ENCODE measurements around the gene LRP1B.

The LRP1B gene

DNA sequence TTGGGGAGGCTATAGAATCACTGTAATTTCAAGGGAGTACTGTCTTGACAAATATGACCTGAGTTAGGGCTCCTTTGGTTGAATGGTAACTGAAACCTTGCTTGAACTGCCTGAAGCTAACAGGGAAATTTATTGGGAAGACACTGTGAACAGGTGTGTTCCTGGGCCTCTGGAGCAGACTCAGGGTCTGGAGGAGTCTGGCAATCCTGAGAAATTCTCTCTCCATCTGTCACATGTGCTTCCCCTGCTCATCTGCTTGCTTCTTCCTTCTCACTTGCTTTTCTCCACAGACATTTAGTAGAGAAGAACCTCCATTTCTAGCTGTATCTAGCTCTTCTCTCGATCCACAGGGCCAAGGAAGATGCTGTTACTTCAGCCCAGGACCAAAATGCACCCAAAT is 476.5 kb downstream of the LRP1B start:
- ATAC-seq: no peak
- TF ChIP-seq, protein P1, sequence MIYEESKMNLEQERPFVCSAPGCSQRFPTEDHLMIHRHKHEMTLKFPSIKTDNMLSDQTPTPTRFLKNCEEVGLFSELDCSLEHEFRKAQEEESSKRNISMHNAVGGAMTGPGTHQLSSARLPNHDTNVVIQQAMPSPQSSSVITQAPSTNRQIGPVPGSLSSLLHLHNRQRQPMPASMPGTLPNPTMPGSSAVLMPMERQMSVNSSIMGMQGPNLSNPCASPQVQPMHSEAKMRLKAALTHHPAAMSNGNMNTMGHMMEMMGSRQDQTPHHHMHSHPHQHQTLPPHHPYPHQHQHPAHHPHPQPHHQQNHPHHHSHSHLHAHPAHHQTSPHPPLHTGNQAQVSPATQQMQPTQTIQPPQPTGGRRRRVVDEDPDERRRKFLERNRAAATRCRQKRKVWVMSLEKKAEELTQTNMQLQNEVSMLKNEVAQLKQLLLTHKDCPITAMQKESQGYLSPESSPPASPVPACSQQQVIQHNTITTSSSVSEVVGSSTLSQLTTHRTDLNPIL (CRISPR knock-in tag; IDR thresholded peaks at IDR 0.05; ENCODE audit: low read depth): no peak
- no peak for TF ChIP-seq ESRRG (CRISPR knock-in tag; IDR thresholded peaks at IDR 0.05)
- TF ChIP-seq TCF4 (CRISPR knock-in tag; IDR thresholded peaks at IDR 0.05; ENCODE audit: borderline replicate concordance): no peak
- TF ChIP-seq OSR1 (CRISPR knock-in tag; IDR thresholded peaks at IDR 0.05): no peak
- TF ChIP-seq ZFP30 (CRISPR knock-in tag; IDR thresholded peaks at IDR 0.05): no peak
- TF ChIP-seq GLIS3 (CRISPR knock-in tag; IDR thresholded peaks at IDR 0.05): no peak
- no peak for TF ChIP-seq ZNF70 (CRISPR knock-in tag; IDR thresholded peaks at IDR 0.05)
- TF ChIP-seq, protein P2, sequence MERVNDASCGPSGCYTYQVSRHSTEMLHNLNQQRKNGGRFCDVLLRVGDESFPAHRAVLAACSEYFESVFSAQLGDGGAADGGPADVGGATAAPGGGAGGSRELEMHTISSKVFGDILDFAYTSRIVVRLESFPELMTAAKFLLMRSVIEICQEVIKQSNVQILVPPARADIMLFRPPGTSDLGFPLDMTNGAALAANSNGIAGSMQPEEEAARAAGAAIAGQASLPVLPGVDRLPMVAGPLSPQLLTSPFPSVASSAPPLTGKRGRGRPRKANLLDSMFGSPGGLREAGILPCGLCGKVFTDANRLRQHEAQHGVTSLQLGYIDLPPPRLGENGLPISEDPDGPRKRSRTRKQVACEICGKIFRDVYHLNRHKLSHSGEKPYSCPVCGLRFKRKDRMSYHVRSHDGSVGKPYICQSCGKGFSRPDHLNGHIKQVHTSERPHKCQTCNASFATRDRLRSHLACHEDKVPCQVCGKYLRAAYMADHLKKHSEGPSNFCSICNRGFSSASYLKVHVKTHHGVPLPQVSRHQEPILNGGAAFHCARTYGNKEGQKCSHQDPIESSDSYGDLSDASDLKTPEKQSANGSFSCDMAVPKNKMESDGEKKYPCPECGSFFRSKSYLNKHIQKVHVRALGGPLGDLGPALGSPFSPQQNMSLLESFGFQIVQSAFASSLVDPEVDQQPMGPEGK (CRISPR knock-in tag; IDR thresholded peaks at IDR 0.05; ENCODE audit: borderline replicate concordance): no peak
- no peak for TF ChIP-seq SNAI2 (CRISPR knock-in tag; IDR thresholded peaks at IDR 0.05)
- TF ChIP-seq ZFP3 (CRISPR knock-in tag; IDR thresholded peaks at IDR 0.05): no peak
- no peak for TF ChIP-seq ZNF8 (CRISPR knock-in tag; IDR thresholded peaks at IDR 0.05)
- no peak for TF ChIP-seq BACH2 (CRISPR knock-in tag; IDR thresholded peaks at IDR 0.05; ENCODE audit: borderline replicate concordance)
- TF ChIP-seq RARB (CRISPR knock-in tag; IDR thresholded peaks at IDR 0.05): no peak
- no peak for TF ChIP-seq ZNF565 (CRISPR knock-in tag; conservative IDR thresholded peaks at IDR 0.05; ENCODE audit: low read depth)
- TF ChIP-seq ZC3H10 (CRISPR knock-in tag; IDR thresholded peaks at IDR 0.05): no peak
- TF ChIP-seq CSDC2 (CRISPR knock-in tag; IDR thresholded peaks at IDR 0.05): no peak
- no peak for TF ChIP-seq TOX (CRISPR knock-in tag; IDR thresholded peaks at IDR 0.05; ENCODE audit: borderline replicate concordance)

DNA sequence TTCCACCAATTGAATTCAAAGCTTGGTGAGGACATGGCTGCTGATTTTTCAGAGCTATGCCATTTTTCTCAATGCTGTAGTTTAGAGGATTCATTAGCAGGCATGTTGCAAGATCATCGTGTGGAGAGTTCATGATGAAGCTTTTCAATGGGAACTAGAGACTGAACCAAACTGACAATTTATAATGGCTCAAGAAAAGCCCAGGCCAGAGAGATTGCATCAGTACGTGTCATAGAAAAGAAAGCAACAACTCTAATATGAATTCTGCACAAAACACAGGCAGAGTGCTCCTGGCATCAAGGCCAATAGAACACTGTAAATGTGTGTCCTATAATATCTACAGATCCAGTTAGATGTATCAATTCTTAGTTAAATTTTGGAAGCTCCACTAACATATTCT is 477.6 kb downstream of the LRP1B start:
- ATAC-seq: no peak

More for the DNA sequence above, 477.6 kb downstream of the LRP1B start:
- TF ChIP-seq, protein P3, sequence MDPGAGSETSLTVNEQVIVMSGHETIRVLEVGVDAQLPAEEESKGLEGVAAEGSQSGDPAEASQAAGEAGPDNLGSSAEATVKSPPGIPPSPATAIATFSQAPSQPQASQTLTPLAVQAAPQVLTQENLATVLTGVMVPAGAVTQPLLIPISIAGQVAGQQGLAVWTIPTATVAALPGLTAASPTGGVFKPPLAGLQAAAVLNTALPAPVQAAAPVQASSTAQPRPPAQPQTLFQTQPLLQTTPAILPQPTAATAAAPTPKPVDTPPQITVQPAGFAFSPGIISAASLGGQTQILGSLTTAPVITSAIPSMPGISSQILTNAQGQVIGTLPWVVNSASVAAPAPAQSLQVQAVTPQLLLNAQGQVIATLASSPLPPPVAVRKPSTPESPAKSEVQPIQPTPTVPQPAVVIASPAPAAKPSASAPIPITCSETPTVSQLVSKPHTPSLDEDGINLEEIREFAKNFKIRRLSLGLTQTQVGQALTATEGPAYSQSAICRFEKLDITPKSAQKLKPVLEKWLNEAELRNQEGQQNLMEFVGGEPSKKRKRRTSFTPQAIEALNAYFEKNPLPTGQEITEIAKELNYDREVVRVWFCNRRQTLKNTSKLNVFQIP (CRISPR knock-in tag; IDR thresholded peaks at IDR 0.05; ENCODE audit: borderline replicate concordance, low read depth): no peak
- TF ChIP-seq ZFP30 (CRISPR knock-in tag; IDR thresholded peaks at IDR 0.05) (no peak), ZNF565 (CRISPR knock-in tag; conservative IDR thresholded peaks at IDR 0.05; ENCODE audit: low read depth) (no peak), ZC3H10 (CRISPR knock-in tag; IDR thresholded peaks at IDR 0.05) (no peak), ISL1 (CRISPR knock-in tag; IDR thresholded peaks at IDR 0.05) (no peak), ZNF8 (CRISPR knock-in tag; IDR thresholded peaks at IDR 0.05) (no peak), ZFP3 (CRISPR knock-in tag; IDR thresholded peaks at IDR 0.05) (no peak), TOX (CRISPR knock-in tag; IDR thresholded peaks at IDR 0.05; ENCODE audit: borderline replicate concordance) (no peak), BACH2 (CRISPR knock-in tag; IDR thresholded peaks at IDR 0.05; ENCODE audit: borderline replicate concordance) (no peak), ZNF70 (CRISPR knock-in tag; IDR thresholded peaks at IDR 0.05) (no peak), OSR1 (CRISPR knock-in tag; IDR thresholded peaks at IDR 0.05) (no peak), CSDC2 (CRISPR knock-in tag; IDR thresholded peaks at IDR 0.05) (no peak), ESRRG (CRISPR knock-in tag; IDR thresholded peaks at IDR 0.05) (no peak), GLIS3 (CRISPR knock-in tag; IDR thresholded peaks at IDR 0.05) (no peak), RARB (CRISPR knock-in tag; IDR thresholded peaks at IDR 0.05) (no peak)
- TF ChIP-seq, protein P1 (CRISPR knock-in tag; IDR thresholded peaks at IDR 0.05; ENCODE audit: low read depth): no peak
- TF ChIP-seq, protein P2 (CRISPR knock-in tag; IDR thresholded peaks at IDR 0.05; ENCODE audit: borderline replicate concordance): no peak

Data from SK-N-SH treated with all-trans-retinoic acid at 6 μM for 48 hours (cell line).